Mucosa of descending colon (tissue), 3 donors: ENCODE measurements around the gene SYNE3. TPM values are rescaled to one million over a fixed set of nuclear protein-coding genes. Genes with fewer than 3 reads are reported as not detected.

ENCODE experiments used
- ATAC-seq: fragments of 200-7000 bp; cut with Tn5 transposase; one replicate; pipeline ENCODE4 v1.9.1; 2020; ENCODE audit warnings: mild to moderate bottlenecking, moderate library complexity
- DNase-seq, 3 donors: peaks; one replicate each; pipeline ENCODE4 v3.0.0-alpha.2; 2020
- H3K36me3 ChIP-seq: fragments of 200-600 bp; one replicate; pipeline ENCODE4 v1.8.0; 2021; ENCODE audit warnings: low read depth, mild to moderate bottlenecking
- H3K4me1 ChIP-seq: fragments of 200-600 bp; one replicate; pipeline ENCODE4 v1.8.0; 2021; ENCODE audit warnings: low read depth, mild to moderate bottlenecking
- H3K4me3 ChIP-seq: fragments of 200-600 bp; one replicate; pipeline ENCODE4 v1.8.0; 2021; ENCODE audit warnings: mild to moderate bottlenecking
- H3K9me3 ChIP-seq: fragments of 200-600 bp; one replicate; pipeline ENCODE4 v1.8.0; 2021; ENCODE audit warnings: mild to moderate bottlenecking
- intact Hi-C, 2 donors: fragments of 100-400 bp; cut with DNase I in 1 of 2; cut with micrococcal nuclease in 1 of 2; formaldehyde crosslinking; loops; one replicate each; pipeline versions ENCODE4 v1.11.0 to v1.11.1; 2022; cut with DNase I, micrococcal nuclease
- total RNA-seq, 3 donors: library from RNA; stranded (reverse); fragmentation: NEBNext Ultra II Directional in 2 of 3; extraction: Animal tissue kit (Norgen Biotek cat#: 25700) in 2 of 3; gene quantifications; one replicate each; pipeline versions ENCODE4 v1.2.1 to v1.2.4, GENCODE V29; 2021 to 2023
- TF ChIP-seq, protein P1 (sequence below): fragments of 200-600 bp; IDR thresholded peaks from one replicate; pipeline ENCODE4 v1.8.0; 2022; ENCODE audit warnings: antibody characterized with exemption, mild to moderate bottlenecking
- donor health status: DM: no; HTN: no; CAD: no; lungs with moderate emphysema.
- donor health status: DM: no; HTN: no; CAD: no.
- donor health status: DM: no; HTN: yes; CAD: no.

The SYNE3 gene
- total RNA-seq, 3 donors from 2014 or later, result 13.8 to 16.4 (median 13.9) TPM

DNA sequence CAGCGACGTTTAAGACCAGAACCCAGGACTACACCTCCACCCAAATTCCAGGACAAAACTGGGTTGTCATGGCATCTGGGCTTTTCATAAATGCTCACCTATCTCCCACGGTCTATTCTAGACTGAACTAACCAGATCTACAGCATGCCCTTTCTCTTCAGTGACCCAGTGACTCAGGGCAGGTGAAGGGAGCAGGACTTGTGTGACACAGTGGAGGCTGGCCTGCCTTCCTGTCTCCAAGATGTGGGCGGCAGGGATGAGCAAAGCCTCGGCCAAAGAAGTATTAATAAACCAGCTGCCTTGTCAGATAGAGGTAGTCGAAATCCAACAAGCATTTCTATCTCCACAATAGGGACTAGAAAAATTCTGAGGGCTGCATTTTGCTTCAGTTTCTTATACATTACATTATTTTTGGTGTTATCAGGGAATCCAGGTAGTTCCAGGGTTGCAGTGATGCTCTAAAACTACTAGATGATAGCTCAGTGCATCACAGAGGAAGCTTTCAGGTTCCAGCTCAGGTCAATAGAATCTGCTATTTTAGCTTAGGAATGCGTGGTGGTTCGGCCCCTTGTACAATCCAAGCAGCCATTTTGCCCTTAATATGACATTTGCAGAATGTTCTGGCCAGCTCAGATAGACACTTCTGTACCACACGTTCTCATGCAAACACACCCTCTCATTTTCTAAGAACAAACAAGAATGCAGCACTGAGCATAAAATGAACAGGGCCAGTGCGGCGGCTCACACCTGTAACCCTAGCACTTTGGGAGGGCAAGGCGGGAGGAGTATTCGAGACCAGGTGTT is 14.2 kb upstream of the SYNE3 start:
- ATAC-seq, result no peak
- Histone ChIP-seq H3K36me3 (peaks cover 4% of the 10 kb centered on the region), H3K4me1 (peaks cover 33% of the 10 kb centered on the region), H3K4me3 (no peak overlapping the region), H3K9me3 (no peaks in the 10 kb centered on the region)
- TF ChIP-seq, protein P1, sequence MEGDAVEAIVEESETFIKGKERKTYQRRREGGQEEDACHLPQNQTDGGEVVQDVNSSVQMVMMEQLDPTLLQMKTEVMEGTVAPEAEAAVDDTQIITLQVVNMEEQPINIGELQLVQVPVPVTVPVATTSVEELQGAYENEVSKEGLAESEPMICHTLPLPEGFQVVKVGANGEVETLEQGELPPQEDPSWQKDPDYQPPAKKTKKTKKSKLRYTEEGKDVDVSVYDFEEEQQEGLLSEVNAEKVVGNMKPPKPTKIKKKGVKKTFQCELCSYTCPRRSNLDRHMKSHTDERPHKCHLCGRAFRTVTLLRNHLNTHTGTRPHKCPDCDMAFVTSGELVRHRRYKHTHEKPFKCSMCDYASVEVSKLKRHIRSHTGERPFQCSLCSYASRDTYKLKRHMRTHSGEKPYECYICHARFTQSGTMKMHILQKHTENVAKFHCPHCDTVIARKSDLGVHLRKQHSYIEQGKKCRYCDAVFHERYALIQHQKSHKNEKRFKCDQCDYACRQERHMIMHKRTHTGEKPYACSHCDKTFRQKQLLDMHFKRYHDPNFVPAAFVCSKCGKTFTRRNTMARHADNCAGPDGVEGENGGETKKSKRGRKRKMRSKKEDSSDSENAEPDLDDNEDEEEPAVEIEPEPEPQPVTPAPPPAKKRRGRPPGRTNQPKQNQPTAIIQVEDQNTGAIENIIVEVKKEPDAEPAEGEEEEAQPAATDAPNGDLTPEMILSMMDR, result no peak
- no peak for DNase-seq
- intact Hi-C loops, result loop anchor here in 1 of 2 donors (5.0 kb wide), 1 partner anchor 88 kb away; no protein-coding TSS in a partner anchor

GRCh38 chr14:95529216-95529615 is 12.8 kb upstream of the SYNE3 start:
- intact Hi-C loops, result loop anchor here in 1 of 2 donors (5.0 kb wide), 1 partner anchor 87 kb away; no protein-coding TSS in a partner anchor
- Histone ChIP-seq H3K36me3 (no peaks in the 10 kb centered on the region), H3K9me3 (no peaks in the 10 kb centered on the region), H3K4me1 (peaks cover 36% of the 10 kb centered on the region), H3K4me3 (no peak overlapping the region)
- TF ChIP-seq, protein P1, result no peak
- DNase-seq (no peak), ATAC-seq (no peak)

DNA sequence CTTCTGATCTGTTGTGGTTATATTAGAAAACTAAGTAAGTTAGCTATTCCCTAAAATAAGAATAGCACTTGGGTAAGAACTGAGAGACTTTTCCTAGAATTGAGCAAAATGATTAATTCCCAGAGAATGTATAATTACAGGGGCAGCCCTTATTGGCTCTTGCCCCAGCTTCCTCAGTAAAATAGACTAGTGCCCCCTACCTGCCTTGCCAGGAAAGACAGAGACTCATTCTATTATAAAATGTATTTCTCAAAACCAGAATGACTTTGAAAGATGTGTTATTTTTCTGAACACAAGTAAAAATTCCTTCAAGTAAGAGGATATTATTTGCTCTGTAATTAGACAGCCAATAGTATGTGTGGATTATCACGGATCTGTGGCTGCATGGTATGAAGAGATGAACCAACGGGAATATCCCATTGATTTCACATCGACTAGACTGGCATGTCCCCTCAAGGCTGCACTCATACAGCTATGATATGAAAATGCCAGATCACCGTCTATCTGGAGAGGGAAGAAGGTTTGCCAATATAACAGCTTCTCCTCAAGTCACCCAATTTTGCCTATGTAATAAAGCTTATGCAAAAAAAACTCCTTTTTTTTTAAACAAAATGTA is 11.0 kb upstream of the SYNE3 start:
- peaks cover 37% of the 10 kb centered on the region for H3K4me1 ChIP-seq
- DNase-seq, result peak in 1 of 3 donors; percentile 85
- no peaks in the 10 kb centered on the region for H3K9me3 ChIP-seq
- H3K4me3 ChIP-seq, result no peak overlapping the region
- ATAC-seq, result peak; percentile 49
- intact Hi-C loops, result loop anchor here in 1 of 2 donors (5.0 kb wide), 1 partner anchor 85 kb away; no protein-coding TSS in a partner anchor
- TF ChIP-seq, protein P1, result peak; percentile 67
- H3K36me3 ChIP-seq, result no peaks in the 10 kb centered on the region

DNA sequence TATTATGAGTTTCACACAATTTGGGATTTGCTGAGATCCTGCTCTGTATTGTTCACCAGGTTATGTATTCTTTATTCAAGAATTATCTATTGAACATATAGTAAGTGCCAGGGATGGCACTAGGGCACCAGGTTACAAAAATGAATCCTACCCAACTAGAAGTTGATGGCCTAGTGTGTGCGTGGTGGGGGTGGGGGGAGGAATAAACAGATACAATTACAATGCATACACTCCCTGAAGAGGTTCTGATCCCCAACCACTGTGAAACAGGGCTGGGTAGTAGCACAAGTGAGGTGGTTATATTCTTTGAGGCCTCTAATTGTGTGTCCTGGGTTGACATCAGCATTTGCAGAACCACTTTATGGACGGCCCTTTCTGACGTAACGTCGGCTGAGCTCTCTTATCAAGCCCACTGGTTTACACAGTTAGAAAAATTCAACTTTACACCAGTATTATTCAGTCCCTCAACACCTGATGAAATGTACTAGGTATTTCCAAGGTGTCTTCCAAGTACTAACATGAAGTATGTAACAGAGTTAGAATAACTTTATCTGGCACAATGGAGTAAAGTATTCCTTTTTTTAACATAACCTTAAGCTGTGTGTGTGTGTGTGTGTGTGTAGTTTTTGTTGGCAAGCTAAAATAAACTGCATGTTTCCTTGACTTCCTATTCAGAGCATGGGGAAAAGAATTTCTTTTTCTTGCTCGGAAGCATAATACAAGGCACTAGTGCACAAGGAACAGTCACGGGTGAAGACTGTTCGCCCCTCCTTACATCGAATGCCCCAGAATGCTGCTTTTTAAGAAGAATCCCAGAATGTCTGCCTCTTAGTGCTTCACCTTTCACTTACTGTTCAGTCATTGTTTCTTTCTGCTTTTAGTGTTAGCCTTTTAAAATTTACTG is 10.3 kb upstream of the SYNE3 start:
- TF ChIP-seq, protein P1, result no peak
- DNase-seq (no peak), ATAC-seq (no peak)
- no peaks in the 10 kb centered on the region for H3K9me3 ChIP-seq
- intact Hi-C loops, result loop anchor here in 1 of 2 donors (5.0 kb wide), 1 partner anchor 84 kb away; no protein-coding TSS in a partner anchor
- no peak overlapping the region for H3K4me3 ChIP-seq
- H3K36me3 ChIP-seq, result no peaks in the 10 kb centered on the region
- H3K4me1 ChIP-seq, result peaks cover 30% of the 10 kb centered on the region

DNA sequence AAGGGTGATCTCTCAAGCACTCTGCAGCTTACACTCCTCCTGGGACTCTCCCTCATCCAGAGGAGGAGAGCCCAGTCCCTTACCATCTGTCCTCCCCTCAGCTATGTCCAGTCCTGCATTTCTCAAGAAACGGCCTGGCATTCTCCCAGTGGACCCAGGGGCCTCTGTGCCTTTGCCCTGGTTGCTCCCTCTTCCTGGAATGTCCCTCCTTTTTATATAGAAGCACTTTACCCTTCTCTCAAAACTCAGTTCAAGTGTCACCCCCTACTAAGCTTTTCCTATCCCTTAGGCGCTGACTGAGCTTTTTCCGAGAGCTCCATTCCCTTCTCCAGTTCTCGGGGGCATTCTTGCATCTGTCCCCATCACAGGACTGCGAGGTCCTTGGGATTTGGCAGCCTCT is 9.5 kb upstream of the SYNE3 start:
- intact Hi-C loops, result loop anchor here in 1 of 2 donors (5.0 kb wide), 1 partner anchor 84 kb away; no protein-coding TSS in a partner anchor
- TF ChIP-seq, protein P1, result no peak
- Histone ChIP-seq H3K9me3 (no peaks in the 10 kb centered on the region), H3K4me1 (peaks cover 30% of the 10 kb centered on the region), H3K36me3 (no peaks in the 10 kb centered on the region), H3K4me3 (no peak overlapping the region)
- ATAC-seq (no peak), DNase-seq (no peak)
